Neural cell (in vitro differentiated cells): ENCODE data around the gene APOA1. TPM values are rescaled to one million over a fixed set of nuclear protein-coding genes. Genes with fewer than 3 reads are reported as not detected.

Experiments used
- H2AFZ ChIP-seq: fragments of 200-600, 300-800 bp; sonication (generic), shearing (Covaris generic); 2 replicates; pipeline ENCODE4 v1.6.0; 2014; ENCODE audit warnings: low read depth, mild to moderate bottlenecking, antibody characterized with exemption, low read length, moderate library complexity
- H3F3A ChIP-seq: fragments of 200-600 bp; shearing (Covaris generic); 2 replicates; pipeline ENCODE4 v1.6.1; 2016; ENCODE audit warnings: mild to moderate bottlenecking, moderate library complexity, mixed read lengths, antibody characterized with exemption, low read length; ENCODE audit not compliant: insufficient read depth, poor library complexity, severe bottlenecking
- H3K27ac ChIP-seq: fragments of 200-600, 300-800 bp; sonication (generic), shearing (Covaris generic); 2 replicates; pipeline ENCODE4 v1.5.1; 2014; ENCODE audit warnings: mild to moderate bottlenecking, low read length, moderate library complexity
- H3K27me3 ChIP-seq: fragments of 300-800, 200-600 bp; sonication (generic), shearing (Covaris generic); 2 replicates; pipeline ENCODE4 v1.6.0; 2014; ENCODE audit warnings: mild to moderate bottlenecking, low read depth, low read length, moderate library complexity; ENCODE audit not compliant: insufficient read depth
- H3K36me3 ChIP-seq: fragments of 300-800, 200-600 bp; sonication (generic), shearing (Covaris generic); 2 replicates; pipeline ENCODE4 v1.5.1; 2014; ENCODE audit warnings: mild to moderate bottlenecking, antibody characterized with exemption, low read length, moderate library complexity; ENCODE audit not compliant: insufficient read depth
- H3K4me2 ChIP-seq: fragments of 300-800, 200-600 bp; sonication (generic), shearing (Covaris generic); 2 replicates; pipeline ENCODE4 v1.6.0; 2014; ENCODE audit warnings: mild to moderate bottlenecking, low read length
- H3K4me3 ChIP-seq: fragments of 300-800, 200-600 bp; sonication (generic), shearing (Covaris generic); 2 replicates; pipeline ENCODE4 v1.5.1; 2014; ENCODE audit warnings: mild to moderate bottlenecking, low read length, moderate library complexity
- H3K79me2 ChIP-seq: fragments of 200-600 bp; shearing (Covaris generic); replicated peaks from 2 replicates; pipeline ENCODE4 v1.6.0; 2014; ENCODE audit warnings: mild to moderate bottlenecking, low read length, moderate library complexity; ENCODE audit not compliant: insufficient read depth
- H3K9ac ChIP-seq: fragments of 300-800, 200-600 bp; sonication (generic), shearing (Covaris generic); 2 replicates; pipeline ENCODE4 v1.6.1; 2016; ENCODE audit warnings: mild to moderate bottlenecking, low read length, mixed read lengths
- H3K9me2 ChIP-seq: fragments of 200-600 bp; shearing (Covaris generic); 2 replicates; pipeline ENCODE4 v1.6.1; 2016; ENCODE audit warnings: mild to moderate bottlenecking, low read length, mixed read lengths; ENCODE audit not compliant: insufficient read depth
- H3K9me3 ChIP-seq: fragments of 200-600, 300-800 bp; sonication (generic), shearing (Covaris generic); 2 replicates; pipeline ENCODE4 v1.6.1; 2016; ENCODE audit warnings: mild to moderate bottlenecking, mixed run types, low read length, moderate library complexity, mixed read lengths
- H4K20me1 ChIP-seq: fragments of 200-600 bp; shearing (Covaris generic); 2 replicates; pipeline ENCODE4 v1.6.1; 2016; ENCODE audit warnings: mild to moderate bottlenecking, mixed run types; ENCODE audit not compliant: insufficient read depth
- CTCF ChIP-seq: fragments of 450-650 bp; IDR thresholded peaks from 2 replicates; pipeline ENCODE4 v1.5.1; 2014; ENCODE audit warnings: antibody characterized with exemption, mild to moderate bottlenecking, moderate library complexity; ENCODE audit not compliant: poor library complexity, severe bottlenecking
- EP300 ChIP-seq: fragments of 450-650 bp; conservative IDR thresholded peaks from 2 replicates; pipeline ENCODE4 v1.6.1; 2014; ENCODE audit warnings: antibody characterized with exemption, mild to moderate bottlenecking, moderate library complexity; ENCODE audit not compliant: poor library complexity, severe bottlenecking
- EZH2 ChIP-seq: fragments of 200-600, 300-800 bp; shearing (Covaris generic), sonication (generic); IDR thresholded peaks from 2 replicates; pipeline ENCODE4 v1.6.1; 2014; ENCODE audit warnings: antibody characterized with exemption, low read length, borderline replicate concordance, mild to moderate bottlenecking; ENCODE audit not compliant: insufficient read depth, poor library complexity, severe bottlenecking
- MXI1 ChIP-seq: fragments of 450-650 bp; conservative IDR thresholded peaks from 2 replicates; pipeline ENCODE4 v1.6.1; 2014; ENCODE audit warnings: antibody characterized with exemption, mild to moderate bottlenecking; ENCODE audit not compliant: poor library complexity, severe bottlenecking
- POLR2AphosphoS5 ChIP-seq: IDR thresholded peaks from 2 replicates; pipeline ENCODE4 v1.6.1; 2012
- RAD21 ChIP-seq: fragments of 450-650 bp; conservative IDR thresholded peaks from 2 replicates; pipeline ENCODE4 v1.6.1; 2014; ENCODE audit warnings: antibody characterized with exemption, mild to moderate bottlenecking, moderate library complexity
- REST ChIP-seq: IDR thresholded peaks from 2 replicates; pipeline ENCODE4 v1.6.1; 2012; ENCODE audit warnings: borderline replicate concordance
- SMC3 ChIP-seq: fragments of 450-650 bp; conservative IDR thresholded peaks from 2 replicates; pipeline ENCODE4 v1.6.1; 2014; ENCODE audit warnings: antibody characterized with exemption, mild to moderate bottlenecking, moderate library complexity; ENCODE audit not compliant: poor library complexity
- TAF1 ChIP-seq: IDR thresholded peaks from 2 replicates; pipeline ENCODE4 v1.6.1; 2012; ENCODE audit warnings: low read depth
- polyA plus RNA-seq: library from polyadenylated mRNA; depleted of rRNA; stranded (reverse); fragments of >200 nt; gene quantifications from 2 replicates; pipeline ENCODE4 v1.2.3, GENCODE V29; 2014

The APOA1 gene
- polyA plus RNA-seq, 1 donor from 2014 or later: not detected

GRCh38 chr11:116791002-116791812 lies 46.2 kb downstream of the APOA1 start:
- H4K20me1 ChIP-seq: no peaks in the 10 kb centered on the region
- H3K27me3 ChIP-seq: no peaks in the 10 kb centered on the region
- peaks cover 12% of the 10 kb centered on the region for H3K79me2 ChIP-seq
- H3K9me2 ChIP-seq: no peaks in the 10 kb centered on the region
- H3K4me3 ChIP-seq: no peak overlapping the region
- H3K9ac ChIP-seq: no peak overlapping the region
- no peaks in the 10 kb centered on the region for H3K9me3 ChIP-seq
- no peak overlapping the region for H2AFZ ChIP-seq
- no peaks in the 10 kb centered on the region for H3F3A ChIP-seq
- peak; percentile 42 for TF ChIP-seq RAD21
- TF ChIP-seq CTCF: peak; percentile 57
- no peak for TF ChIP-seq REST
- no peak for TF ChIP-seq EP300
- no peak for TF ChIP-seq TAF1
- TF ChIP-seq MXI1: no peak
- TF ChIP-seq SMC3: peak; percentile 60
- no peak overlapping the region for H3K27ac ChIP-seq
- no peaks in the 10 kb centered on the region for H3K36me3 ChIP-seq
- H3K4me2 ChIP-seq: no peak overlapping the region

GRCh38 chr11:116790167-116791001 lies 47.0 kb downstream of the APOA1 start:
- Histone ChIP-seq H2AFZ (no peak overlapping the region), H4K20me1 (no peaks in the 10 kb centered on the region), H3K4me3 (no peak overlapping the region), H3F3A (no peaks in the 10 kb centered on the region), H3K79me2 (peaks cover 12% of the 10 kb centered on the region), H3K4me2 (no peak overlapping the region), H3K9ac (no peak overlapping the region), H3K27ac (no peak overlapping the region), H3K27me3 (no peaks in the 10 kb centered on the region), H3K36me3 (no peaks in the 10 kb centered on the region), H3K9me2 (no peaks in the 10 kb centered on the region), H3K9me3 (no peaks in the 10 kb centered on the region)
- TF ChIP-seq MXI1 (no peak), CTCF (no peak), RAD21 (no peak), SMC3 (no peak), EZH2 (no peak), EP300 (no peak), REST (no peak), TAF1 (no peak), POLR2AphosphoS5 (no peak)
